GM18951 (cell line): ENCODE data around the gene CORO2A.
"Not testable (repeated sequence)": the region's sequence is repeated elsewhere in the genome, so short reads cannot be mapped to it uniquely, and the experiment has no call there.

Experiments used
- POLR2A ChIP-seq: IDR thresholded peaks from 4 replicates; pipeline ENCODE4 v1.6.1; 2011; ENCODE audit warnings: mild to moderate bottlenecking; ENCODE audit not compliant: insufficient read length, insufficient read depth; ENCODE audit errors: extremely low read depth
- in situ Hi-C: fragments of 300-500 bp; cut with MboI; formaldehyde crosslinking; loops from one replicate; pipeline ENCODE4 v1.12.0; 2022; ENCODE audit warnings: low sequenced_read_pairs, mixed read lengths, inconsistent platforms; ENCODE audit not compliant: unreplicated experiment

Gene CORO2A

GRCh38 chr9:98085944-98086343 is 106.5 kb downstream of the CORO2A start:
- in situ Hi-C loops: no loop called here
- TF ChIP-seq POLR2A: no peak

DNA sequence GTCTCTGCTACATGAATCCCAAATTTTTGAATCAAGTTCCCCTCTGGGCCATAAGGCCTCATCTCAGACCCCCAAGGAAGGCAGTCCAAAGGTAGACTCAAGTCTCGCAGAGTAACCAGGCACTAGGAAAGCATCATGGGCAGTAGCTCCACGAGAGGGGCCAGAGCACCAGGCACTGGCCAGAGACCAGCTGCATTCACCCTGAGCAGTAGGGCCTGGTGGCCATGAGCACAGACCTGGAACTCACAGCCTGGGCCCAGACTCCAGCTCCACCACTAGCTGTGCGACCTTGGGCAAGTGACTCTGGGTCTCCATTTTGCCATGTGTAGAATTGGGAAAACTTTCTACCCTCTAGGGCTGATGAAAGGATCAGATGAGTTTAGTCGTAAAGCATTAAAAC is 107.4 kb downstream of the CORO2A start:
- in situ Hi-C loops: no loop called here
- no peak for TF ChIP-seq POLR2A

DNA sequence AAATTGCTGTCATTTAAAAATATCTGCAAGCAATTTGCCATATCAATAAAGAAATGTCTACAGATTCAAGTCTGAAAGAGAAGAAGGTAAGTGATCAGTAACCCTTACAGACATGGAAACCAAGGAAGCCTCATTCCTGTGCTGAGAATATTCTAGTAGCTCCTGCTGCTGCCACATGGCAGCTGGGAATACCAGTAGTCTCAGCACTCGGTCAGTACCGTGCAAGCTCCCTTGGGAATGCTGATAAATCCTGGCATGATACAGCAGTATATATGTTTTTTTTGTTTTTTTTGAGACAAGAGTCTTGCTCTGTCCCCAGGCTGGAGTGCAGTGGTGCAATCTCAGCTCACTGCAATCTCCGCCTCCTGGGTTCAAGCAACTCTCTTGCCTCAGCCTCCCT is 108.0 kb downstream of the CORO2A start:
- in situ Hi-C loops: no loop called here

DNA sequence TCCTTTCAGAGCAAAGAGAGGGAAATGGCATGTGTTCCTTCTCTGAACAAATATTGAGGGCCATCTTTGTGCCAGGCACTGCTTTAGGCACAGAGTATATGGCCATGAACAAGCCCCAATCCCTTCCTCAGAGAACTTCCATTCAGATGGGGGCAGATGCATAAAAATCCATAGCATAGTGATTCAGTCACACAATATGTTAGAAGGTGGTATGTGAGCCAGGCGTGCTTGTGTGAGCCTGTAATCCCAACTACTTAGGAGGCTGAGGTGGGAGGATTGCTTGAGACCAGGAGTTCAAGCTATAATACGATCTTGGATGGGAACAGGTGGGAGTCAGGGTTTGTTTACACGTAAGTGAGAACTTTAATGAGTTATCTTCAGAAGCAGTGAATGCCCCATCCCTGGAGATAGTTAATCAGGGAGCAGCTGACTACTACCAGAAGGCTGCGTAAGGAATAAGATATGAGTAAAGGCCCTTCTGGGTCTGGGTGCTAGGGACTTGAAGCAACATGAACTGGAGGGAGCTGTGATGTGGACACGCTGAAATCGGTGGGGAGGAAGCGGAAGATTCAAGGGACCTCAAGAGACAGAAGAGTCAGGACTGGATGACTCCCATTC is 108.8 kb downstream of the CORO2A start:
- in situ Hi-C loops: no loop called here
- TF ChIP-seq POLR2A: no peak

More for the DNA sequence above, 108.0 kb downstream of the CORO2A start:
- no peak for TF ChIP-seq POLR2A

DNA sequence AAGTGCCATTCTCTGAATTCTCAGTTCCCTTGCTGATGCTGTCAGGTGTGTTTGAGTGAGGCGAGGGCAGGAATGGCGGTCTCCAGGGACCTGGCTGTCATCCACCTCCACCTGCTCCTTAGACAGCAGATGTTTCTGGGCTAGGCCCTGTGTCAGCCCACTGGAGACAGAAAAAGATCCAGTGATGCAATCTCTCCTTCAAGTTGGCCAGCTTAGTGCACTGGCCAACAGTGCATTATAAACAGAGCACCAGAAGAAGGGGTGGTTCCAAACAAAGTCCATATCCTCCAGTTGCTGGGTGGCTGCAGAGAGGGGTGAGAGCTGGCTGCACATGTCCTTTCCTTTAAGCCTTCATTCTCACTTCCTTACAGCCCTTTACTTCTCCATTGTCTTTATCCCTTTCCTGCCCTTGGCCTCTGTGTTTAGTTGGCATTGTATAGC is 109.4 kb downstream of the CORO2A start:
- TF ChIP-seq POLR2A: no peak
- in situ Hi-C loops: no loop called here

- TF ChIP-seq POLR2A: no peak
- in situ Hi-C loops: no loop called here
These were observed 110.8 kb downstream of the CORO2A start for GRCh38 chr9:98081477-98082219.

DNA sequence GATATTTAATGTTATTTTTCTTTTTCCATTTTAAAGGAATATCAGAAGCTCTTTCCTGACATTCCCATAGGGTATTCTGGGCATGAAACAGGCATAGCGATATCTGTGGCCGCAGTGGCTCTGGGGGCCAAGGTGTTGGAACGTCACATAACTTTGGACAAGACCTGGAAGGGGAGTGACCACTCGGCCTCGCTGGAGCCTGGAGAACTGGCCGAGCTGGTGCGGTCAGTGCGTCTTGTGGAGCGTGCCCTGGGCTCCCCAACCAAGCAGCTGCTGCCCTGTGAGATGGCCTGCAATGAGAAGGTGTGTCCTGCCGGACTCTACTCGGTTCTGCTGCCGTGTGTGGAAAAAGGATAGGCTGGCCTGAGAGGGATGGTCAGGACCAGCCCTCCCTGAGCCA is 111.7 kb downstream of the CORO2A start:
- in situ Hi-C loops: no loop called here
- no peak for TF ChIP-seq POLR2A

DNA sequence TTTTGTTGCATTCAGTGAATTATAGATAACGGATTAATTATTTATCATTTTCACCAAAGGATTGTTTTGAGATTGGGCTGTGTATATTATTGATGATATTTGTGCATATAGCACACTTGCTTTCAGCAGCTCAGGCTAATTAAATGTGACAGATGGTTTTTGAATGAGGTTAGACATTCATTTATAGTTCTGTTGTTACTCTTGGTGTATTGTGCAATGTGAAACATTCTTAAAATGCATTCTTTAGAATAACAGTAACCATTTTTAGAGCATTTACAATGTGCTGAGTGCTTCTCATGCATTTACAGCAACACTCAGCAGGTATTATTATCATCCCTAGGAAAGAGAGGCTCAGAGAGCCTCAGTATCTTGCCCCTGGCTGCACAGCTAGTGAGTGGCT is 112.1 kb downstream of the CORO2A start:
- TF ChIP-seq POLR2A: no peak
- in situ Hi-C loops: no loop called here

- TF ChIP-seq POLR2A: no peak
- in situ Hi-C loops: no loop called here
These were observed 113.5 kb downstream of the CORO2A start for GRCh38 chr9:98078895-98079294.

GRCh38 chr9:98076514-98076890 is 115.9 kb downstream of the CORO2A start:
- in situ Hi-C loops: not testable (repeated sequence)

DNA sequence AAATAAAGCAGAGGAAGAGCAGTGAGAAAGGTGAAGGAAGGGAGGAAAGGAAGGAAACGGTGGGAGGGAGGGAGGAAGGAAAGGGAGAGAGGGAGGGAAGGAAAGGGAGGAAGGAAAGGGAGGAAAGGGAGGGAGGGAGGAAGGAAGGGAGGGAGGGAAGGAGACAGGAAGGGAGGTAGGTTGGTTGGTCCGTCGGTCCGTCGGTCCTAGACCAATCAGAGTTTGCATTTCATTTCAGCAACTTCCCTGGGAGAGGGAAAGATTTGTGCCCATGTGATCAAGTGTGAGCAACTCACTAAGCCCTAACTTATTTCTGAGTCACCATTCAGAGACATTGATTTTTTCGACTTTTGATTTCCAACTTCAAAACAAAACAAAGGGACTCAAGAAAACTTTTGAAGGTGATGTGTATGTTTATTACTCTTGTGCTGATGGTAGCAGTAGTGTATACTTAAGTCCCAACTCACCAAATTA is 117.1 kb downstream of the CORO2A start:
- in situ Hi-C loops: no loop called here
- no peak for TF ChIP-seq POLR2A

- in situ Hi-C loops: no loop called here
These were observed 118.1 kb downstream of the CORO2A start for GRCh38 chr9:98074115-98074990.

DNA sequence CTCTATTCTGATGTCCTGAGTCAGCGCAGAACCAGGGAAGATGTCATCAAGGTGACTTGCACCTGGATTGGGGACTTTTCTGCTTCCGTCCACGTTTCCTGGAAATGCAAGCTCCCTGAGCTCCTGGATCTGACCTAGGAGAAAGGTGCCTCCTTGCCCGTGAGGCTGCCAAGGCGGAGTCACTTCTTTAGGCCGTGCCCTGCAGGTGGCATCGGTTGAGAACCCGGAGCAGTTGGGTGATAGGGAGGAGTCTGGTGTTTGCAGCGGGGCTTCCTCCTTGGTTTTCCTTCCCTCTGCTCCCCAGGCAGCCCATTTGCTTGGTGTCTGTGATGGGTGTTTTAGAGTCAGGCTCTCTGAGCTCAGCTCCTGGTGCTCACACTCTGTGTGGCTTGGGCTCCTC is 120.7 kb downstream of the CORO2A start:
- in situ Hi-C loops: no loop called here
- TF ChIP-seq POLR2A: no peak

More at GRCh38 chr9:98074115-98074990, 118.1 kb downstream of the CORO2A start:
- no peak for TF ChIP-seq POLR2A
